ENCODE measurements around the gene PAK6.
A peak's percentile ranks its signal among the peaks of the same experiment; 100 is the strongest.

PAK6 gene

DNA sequence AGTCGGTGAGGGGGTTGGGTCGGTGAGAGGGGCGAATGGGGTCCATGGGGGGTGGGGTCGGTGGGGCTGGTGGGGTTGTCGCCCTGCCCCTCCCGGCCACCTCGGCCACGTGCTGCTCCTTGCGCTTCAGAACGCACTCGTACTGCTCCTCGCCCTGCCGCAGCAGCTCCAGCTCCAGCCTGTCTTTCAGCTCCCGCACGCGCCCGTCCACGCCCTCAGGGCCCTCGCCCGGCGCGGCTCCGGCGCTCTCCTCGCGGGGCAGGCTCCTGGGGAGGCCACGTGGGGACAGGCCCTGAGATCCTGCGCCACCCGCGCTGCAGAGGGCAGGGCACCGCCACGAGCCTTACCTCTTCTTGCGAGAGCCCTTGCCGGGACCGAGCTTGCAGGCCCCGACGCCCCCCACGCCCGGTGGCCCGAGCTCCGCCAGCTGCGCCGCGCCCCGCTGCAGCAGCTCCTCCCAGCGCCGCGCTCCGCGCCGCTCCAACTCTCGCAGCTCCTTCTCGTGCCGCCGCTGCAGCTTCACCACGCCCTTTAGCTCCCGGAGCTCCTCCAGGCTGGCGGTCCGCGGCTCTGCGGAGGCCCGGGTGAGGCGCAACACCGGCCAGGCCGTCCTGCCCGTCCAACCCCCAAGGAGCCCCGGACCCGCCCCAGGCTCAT, 52.2 kb downstream of the PAK6 start:
- Histone ChIP-seq H3K27ac (ENCODE audit: low read length, poor library complexity, severe bottlenecking) (no peak overlapping the region), H3K79me1 (replicated peaks; ENCODE audit: low read length, poor library complexity, severe bottlenecking) (no peaks in the 10 kb centered on the region), H2BK12ac (ENCODE audit: low read length in 2 of 2) (peak overlapping the region in 1 of 2 experiments; percentile 47), H3K27me3 (ENCODE audit: control insufficient read depth in 1 of 2, insufficient read depth in 1 of 2, low read length in 2 of 2) (peaks cover 67 to 68% of the 10 kb centered on the region in 2 experiments), H3K14ac (ENCODE audit: low read length in 2 of 2) (peak overlapping the region in 1 of 2 experiments; percentile 93), H2AK5ac (ENCODE audit: low read length, severe bottlenecking) (no peak overlapping the region), H3K4me1 (ENCODE audit: control insufficient read depth, insufficient read depth, low read depth, low read length) (peaks cover 24% of the 10 kb centered on the region), H3K4me3 (ENCODE audit: insufficient read depth in 1 of 2, low read depth in 1 of 2, low read length in 2 of 2) (peak overlapping the region; percentile 47 to 63), H3K18ac (ENCODE audit: low read depth in 1 of 2, low read length in 2 of 2) (peak overlapping the region; percentile 65 to 98), H3K9ac (ENCODE audit: low read length) (no peak overlapping the region), H3K9me3 (ENCODE audit: control insufficient read depth, low read length) (no peaks in the 10 kb centered on the region), H2BK120ac (ENCODE audit: low read depth, low read length) (peak overlapping the region; percentile 36), H4K8ac (ENCODE audit: low read length) (peak overlapping the region; percentile 97), H4K91ac (ENCODE audit: low read length) (peak overlapping the region; percentile 80), H2BK15ac (ENCODE audit: low read depth, poor library complexity, severe bottlenecking) (peak overlapping the region; percentile 50), H2AFZ (ENCODE audit: low read depth, low read length) (peak overlapping the region; percentile 80), H3K4me2 (ENCODE audit: low read length, poor library complexity, severe bottlenecking) (peak overlapping the region; percentile 94), H2BK5ac (ENCODE audit: low read depth, low read length, poor library complexity, severe bottlenecking) (no peak overlapping the region), H3K23ac (ENCODE audit: low read length in 2 of 2) (peak overlapping the region; percentile 5 to 53), H3K36me3 (ENCODE audit: control insufficient read depth in 1 of 2, insufficient read depth in 2 of 2, low read depth in 1 of 2, low read length in 2 of 2) (no peaks in the 10 kb centered on the region), H3K4ac (ENCODE audit: low read depth in 1 of 2, low read length in 2 of 2) (no peak overlapping the region)
- 2% methylated on average over 64 of the region's 68 CpGs for WGBS
- DNase-seq: peak; percentile 71

DNA sequence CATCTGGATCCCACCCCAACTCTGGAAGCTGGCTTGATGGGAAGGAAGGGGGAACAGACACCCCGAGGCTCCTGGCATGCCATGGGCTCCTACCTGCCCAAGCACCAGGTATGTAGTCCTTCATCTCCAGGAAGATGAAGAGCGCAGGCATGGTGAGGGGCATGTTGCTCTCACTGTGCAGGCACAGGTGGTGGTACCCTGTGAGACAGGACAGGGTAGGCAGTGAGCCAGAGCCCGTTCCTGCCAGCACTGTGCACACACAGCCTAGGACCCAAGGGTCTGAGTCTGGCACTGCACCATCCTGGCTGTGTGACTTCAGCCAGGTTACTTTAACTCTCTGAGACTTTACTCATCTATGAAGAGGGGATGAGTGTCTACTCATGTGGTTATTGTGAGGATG, 53.4 kb downstream of the PAK6 start:
- Histone ChIP-seq H3K4me2 (ENCODE audit: low read length, poor library complexity, severe bottlenecking) (no peak overlapping the region), H3K23ac (ENCODE audit: low read length in 2 of 2) (no peak overlapping the region), H2BK5ac (ENCODE audit: low read depth, low read length, poor library complexity, severe bottlenecking) (no peak overlapping the region), H3K27me3 (ENCODE audit: control insufficient read depth in 1 of 2, insufficient read depth in 1 of 2, low read length in 2 of 2) (peaks cover 73 to 79% of the 10 kb centered on the region in 2 experiments), H2BK12ac (ENCODE audit: low read length in 2 of 2) (peak overlapping the region in 1 of 2 experiments; percentile 18), H3K4me1 (ENCODE audit: control insufficient read depth, insufficient read depth, low read depth, low read length) (peaks cover 19% of the 10 kb centered on the region), H2BK120ac (ENCODE audit: low read depth, low read length) (no peak overlapping the region), H2BK15ac (ENCODE audit: low read depth, poor library complexity, severe bottlenecking) (no peak overlapping the region), H2AFZ (ENCODE audit: low read depth, low read length) (no peak overlapping the region), H3K4ac (ENCODE audit: low read depth in 1 of 2, low read length in 2 of 2) (no peak overlapping the region), H3K36me3 (ENCODE audit: control insufficient read depth in 1 of 2, insufficient read depth in 2 of 2, low read depth in 1 of 2, low read length in 2 of 2) (no peaks in the 10 kb centered on the region), H3K9ac (ENCODE audit: low read length) (no peak overlapping the region), H3K9me3 (ENCODE audit: control insufficient read depth, low read length) (no peaks in the 10 kb centered on the region), H3K27ac (ENCODE audit: low read length, poor library complexity, severe bottlenecking) (no peak overlapping the region), H3K14ac (ENCODE audit: low read length in 2 of 2) (no peak overlapping the region), H4K8ac (ENCODE audit: low read length) (no peak overlapping the region), H3K4me3 (ENCODE audit: insufficient read depth in 1 of 2, low read depth in 1 of 2, low read length in 2 of 2) (no peak overlapping the region), H2AK5ac (ENCODE audit: low read length, severe bottlenecking) (no peak overlapping the region), H3K18ac (ENCODE audit: low read depth in 1 of 2, low read length in 2 of 2) (no peak overlapping the region), H3K79me1 (replicated peaks; ENCODE audit: low read length, poor library complexity, severe bottlenecking) (no peaks in the 10 kb centered on the region), H4K91ac (ENCODE audit: low read length) (no peak overlapping the region)
- 97% methylated on average over 3 of the region's 3 CpGs for WGBS
- no peak for DNase-seq

DNA sequence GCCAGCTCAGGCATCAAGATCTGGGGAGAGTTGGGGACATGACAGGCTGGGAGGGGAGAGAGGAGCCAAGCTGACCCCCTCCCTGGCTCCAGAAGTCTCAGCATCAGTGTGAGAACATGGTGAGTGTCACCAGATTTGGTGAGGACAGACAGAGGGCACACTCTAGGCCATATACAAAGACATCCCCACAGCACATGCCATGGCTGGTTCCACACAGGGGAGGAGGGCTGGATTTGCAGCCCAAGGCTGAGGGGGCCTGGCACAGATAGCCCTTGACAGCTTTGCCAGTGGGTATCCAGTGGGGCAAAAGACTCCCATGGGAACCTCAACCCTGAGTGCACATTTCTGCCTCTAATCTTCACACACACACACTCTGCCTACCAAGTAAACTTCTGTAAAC, 54.1 kb downstream of the PAK6 start:
- no peak for DNase-seq
- H3K4me1 ChIP-seq (ENCODE audit: control insufficient read depth, insufficient read depth, low read depth, low read length): peaks cover 19% of the 10 kb centered on the region
- no peaks in the 10 kb centered on the region for H3K9me3 ChIP-seq (ENCODE audit: control insufficient read depth, low read length)
- no peak overlapping the region for H3K4ac ChIP-seq (ENCODE audit: low read depth in 1 of 2, low read length in 2 of 2)
- H2BK12ac ChIP-seq (ENCODE audit: low read length in 2 of 2): peak overlapping the region in 1 of 2 experiments; percentile 15
- no peaks in the 10 kb centered on the region for H3K36me3 ChIP-seq (ENCODE audit: control insufficient read depth in 1 of 2, insufficient read depth in 2 of 2, low read depth in 1 of 2, low read length in 2 of 2)
- no peak overlapping the region for H3K14ac ChIP-seq (ENCODE audit: low read length in 2 of 2)
- no peak overlapping the region for H2BK15ac ChIP-seq (ENCODE audit: low read depth, poor library complexity, severe bottlenecking)
- H2BK120ac ChIP-seq (ENCODE audit: low read depth, low read length): no peak overlapping the region
- H3K27ac ChIP-seq (ENCODE audit: low read length, poor library complexity, severe bottlenecking): no peak overlapping the region
- no peak overlapping the region for H4K91ac ChIP-seq (ENCODE audit: low read length)
- H3K4me2 ChIP-seq (ENCODE audit: low read length, poor library complexity, severe bottlenecking): no peak overlapping the region
- peaks cover 75 to 87% of the 10 kb centered on the region in 2 experiments for H3K27me3 ChIP-seq (ENCODE audit: control insufficient read depth in 1 of 2, insufficient read depth in 1 of 2, low read length in 2 of 2)
- H3K9ac ChIP-seq (ENCODE audit: low read length): no peak overlapping the region
- no peak overlapping the region for H4K8ac ChIP-seq (ENCODE audit: low read length)
- no peaks in the 10 kb centered on the region for H3K79me1 ChIP-seq (replicated peaks; ENCODE audit: low read length, poor library complexity, severe bottlenecking)
- H3K4me3 ChIP-seq (ENCODE audit: insufficient read depth in 1 of 2, low read depth in 1 of 2, low read length in 2 of 2): no peak overlapping the region
- no peak overlapping the region for H2AFZ ChIP-seq (ENCODE audit: low read depth, low read length)
- H3K23ac ChIP-seq (ENCODE audit: low read length in 2 of 2): no peak overlapping the region
- H3K18ac ChIP-seq (ENCODE audit: low read depth in 1 of 2, low read length in 2 of 2): no peak overlapping the region
- H2BK5ac ChIP-seq (ENCODE audit: low read depth, low read length, poor library complexity, severe bottlenecking): no peak overlapping the region
- no peak overlapping the region for H2AK5ac ChIP-seq (ENCODE audit: low read length, severe bottlenecking)

DNA sequence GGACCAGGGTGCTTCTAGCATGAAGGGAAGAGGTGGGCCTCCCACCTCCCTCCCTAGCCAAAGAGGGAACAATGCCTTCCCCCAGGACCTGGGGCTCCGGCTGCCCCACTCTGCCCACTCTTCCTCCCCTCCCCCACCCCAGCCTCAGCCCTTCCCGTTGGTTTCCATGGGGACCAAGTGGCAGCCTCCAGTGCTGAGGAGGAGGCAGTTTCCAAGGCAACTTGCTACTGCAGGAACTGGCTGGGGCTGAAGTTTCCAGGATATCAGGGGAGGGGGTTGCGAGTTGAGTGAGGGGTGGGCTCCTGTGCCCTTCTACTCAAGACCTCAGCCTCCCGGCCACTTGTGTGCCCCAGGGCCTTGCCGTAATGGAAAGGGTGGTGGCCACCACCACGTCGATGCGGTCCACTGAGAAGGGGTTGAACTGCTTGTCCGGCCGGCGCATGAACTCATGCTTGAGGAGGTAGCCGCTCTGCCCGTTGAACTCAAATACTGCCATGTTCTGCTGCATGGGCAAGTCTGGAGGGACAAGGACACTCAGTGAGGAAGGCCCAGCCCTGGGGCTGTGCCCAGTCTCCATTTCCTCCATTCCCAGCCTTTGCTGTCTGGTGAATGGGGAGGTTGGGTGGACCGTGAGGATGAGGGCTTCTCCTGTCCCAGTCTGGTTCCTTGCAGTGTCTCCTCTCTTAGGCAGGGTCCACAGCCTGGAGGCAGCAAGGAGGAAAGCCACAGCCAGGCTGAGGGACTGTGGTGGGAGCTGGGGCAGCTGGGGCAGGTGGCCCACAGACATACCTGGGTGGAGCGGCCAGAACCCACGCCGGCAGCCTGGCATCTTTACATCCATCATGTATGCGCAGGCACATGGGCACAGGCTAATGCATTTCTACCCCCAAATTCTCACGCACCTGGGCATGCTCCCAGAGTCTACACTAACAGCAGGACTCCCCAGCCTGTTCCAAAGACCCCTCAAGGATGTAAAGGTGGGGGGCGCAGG, 55.3 kb downstream of the PAK6 start:
- peaks cover 19% of the 10 kb centered on the region for H3K4me1 ChIP-seq (ENCODE audit: control insufficient read depth, insufficient read depth, low read depth, low read length)

More for the DNA sequence above, 55.3 kb downstream of the PAK6 start:
- no peak for DNase-seq
- Histone ChIP-seq H3K4ac (ENCODE audit: low read depth in 1 of 2, low read length in 2 of 2) (no peak overlapping the region), H3K36me3 (ENCODE audit: control insufficient read depth in 1 of 2, insufficient read depth in 2 of 2, low read depth in 1 of 2, low read length in 2 of 2) (no peaks in the 10 kb centered on the region), H2BK12ac (ENCODE audit: low read length in 2 of 2) (no peak overlapping the region), H3K18ac (ENCODE audit: low read depth in 1 of 2, low read length in 2 of 2) (no peak overlapping the region), H3K4me2 (ENCODE audit: low read length, poor library complexity, severe bottlenecking) (no peak overlapping the region), H2AFZ (ENCODE audit: low read depth, low read length) (no peak overlapping the region), H3K23ac (ENCODE audit: low read length in 2 of 2) (peak overlapping the region in 1 of 2 experiments; percentile 11), H3K4me3 (ENCODE audit: insufficient read depth in 1 of 2, low read depth in 1 of 2, low read length in 2 of 2) (no peak overlapping the region), H3K9me3 (ENCODE audit: control insufficient read depth, low read length) (no peaks in the 10 kb centered on the region), H2BK120ac (ENCODE audit: low read depth, low read length) (no peak overlapping the region), H2AK5ac (ENCODE audit: low read length, severe bottlenecking) (no peak overlapping the region), H2BK5ac (ENCODE audit: low read depth, low read length, poor library complexity, severe bottlenecking) (no peak overlapping the region), H4K91ac (ENCODE audit: low read length) (no peak overlapping the region), H3K27me3 (ENCODE audit: control insufficient read depth in 1 of 2, insufficient read depth in 1 of 2, low read length in 2 of 2) (peaks cover 74 to 90% of the 10 kb centered on the region in 2 experiments), H3K9ac (ENCODE audit: low read length) (no peak overlapping the region), H4K8ac (ENCODE audit: low read length) (no peak overlapping the region), H3K27ac (ENCODE audit: low read length, poor library complexity, severe bottlenecking) (no peak overlapping the region), H3K79me1 (replicated peaks; ENCODE audit: low read length, poor library complexity, severe bottlenecking) (no peaks in the 10 kb centered on the region), H3K14ac (ENCODE audit: low read length in 2 of 2) (no peak overlapping the region), H2BK15ac (ENCODE audit: low read depth, poor library complexity, severe bottlenecking) (no peak overlapping the region)
- WGBS: 81% methylated on average over 19 of the region's 20 CpGs

All from mesenchymal stem cell (in vitro differentiated cells and primary cell).